K562 (cell line): ENCODE measurements around the gene SLC4A2. TPM values are rescaled to one million over a fixed set of nuclear protein-coding genes. Genes with fewer than 3 reads are reported as not detected.

Source experiments
- BRD9 ChIP-seq: fragments of 450-650 bp; IDR thresholded peaks from 2 replicates; pipeline ENCODE4 v1.6.1; 2018; ENCODE audit warnings: low read depth; ENCODE audit not compliant: partially characterized antibody
- CBX3 ChIP-seq, 2 experiments: IDR thresholded peaks; 1 replicate in 1 of 2; 2 replicates in 1 of 2; pipeline ENCODE4 v1.6.1; 2012; ENCODE audit warnings: inconsistent platforms in 2 of 2, low read length in 2 of 2, borderline replicate concordance in 1 of 2, control low read depth in 1 of 2
- CREB1 ChIP-seq, 2 experiments: sonication (generic) in 1 of 2; formaldehyde crosslinking in 1 of 2; IDR thresholded peaks; 2 replicates each; pipeline versions ENCODE4 v1.6.1 to v1.8.0; 2012 to 2022; ENCODE audit warnings: inconsistent platforms in 1 of 2, mild to moderate bottlenecking in 1 of 2, missing genetic modification reagents in 1 of 2, moderate library complexity in 1 of 2
- CREM ChIP-seq: IDR thresholded peaks from 2 replicates; pipeline ENCODE4 v1.6.1; 2014; ENCODE audit warnings: antibody characterized with exemption, low read depth
- FOXK2 ChIP-seq, 2 experiments: fragments of 450-650 bp; IDR thresholded peaks in 1 of 2; conservative IDR thresholded peaks in 1 of 2; 2 replicates each; pipeline ENCODE4 v1.6.1; 2016; ENCODE audit warnings: low read depth in 2 of 2, mild to moderate bottlenecking in 1 of 2
- FOXP1 ChIP-seq: sonication (generic); formaldehyde crosslinking; IDR thresholded peaks from 2 replicates; pipeline ENCODE4 v1.8.0; 2022; ENCODE audit warnings: mild to moderate bottlenecking, missing genetic modification reagents
- FUS ChIP-seq: fragments of 200-400 bp; formaldehyde crosslinking; optimal IDR thresholded peaks from 2 replicates; pipeline ENCODE3; 2017; ENCODE audit warnings: low read depth, low read length
- HCFC1 ChIP-seq: IDR thresholded peaks from 2 replicates; pipeline ENCODE4 v1.6.1; 2012; ENCODE audit warnings: low read depth, low read length, improper control_type of control experiment
- NBN ChIP-seq: fragments of 450-650 bp; IDR thresholded peaks from 2 replicates; pipeline ENCODE4 v1.6.1; 2016; ENCODE audit warnings: low read depth, mild to moderate bottlenecking
- NR4A1 ChIP-seq, 2 experiments: fragments of 250-450 bp in 1 of 2; fragments of 450-650 bp in 1 of 2; sonication (Bioruptor Pico) in 1 of 2; IDR thresholded peaks; 2 replicates each; pipeline versions ENCODE4 v1.4.0 to v1.6.1; 2016 to 2020; ENCODE audit warnings: mild to moderate bottlenecking in 2 of 2, missing compliant biosample characterization in 1 of 2, missing genetic modification characterization in 1 of 2, moderate library complexity in 1 of 2
- SMARCB1 ChIP-seq: IDR thresholded peaks from 2 replicates; pipeline ENCODE4 v1.6.1; 2011; ENCODE audit warnings: improper control_type of control experiment, low read depth; ENCODE audit not compliant: insufficient read length
- SREBF2 ChIP-seq: sonication (generic); formaldehyde crosslinking; IDR thresholded peaks from 2 replicates; pipeline ENCODE4 v1.4.0; 2020; ENCODE audit warnings: mild to moderate bottlenecking, missing genetic modification reagents
- STAG1 ChIP-seq: sonication (generic); formaldehyde crosslinking; IDR thresholded peaks from 2 replicates; pipeline ENCODE4 v1.5.0; 2020; ENCODE audit warnings: missing genetic modification reagents, borderline replicate concordance
- TGIF2 ChIP-seq: sonication (generic); formaldehyde crosslinking; IDR thresholded peaks from 2 replicates; pipeline ENCODE4 v1.8.1; 2022; ENCODE audit warnings: mild to moderate bottlenecking, missing genetic modification reagents, moderate library complexity
- ZEB2 ChIP-seq: fragments of 450-650 bp; IDR thresholded peaks from 2 replicates; pipeline ENCODE4 v1.6.1; 2016
- ZNF212 ChIP-seq: fragments of 450-650 bp; formaldehyde crosslinking; IDR thresholded peaks from 2 replicates; pipeline ENCODE4 v1.4.0; 2020; ENCODE audit warnings: mild to moderate bottlenecking
- polyA plus RNA-seq, 8 experiments: library from polyadenylated mRNA; depleted of rRNA in 4 of 8; stranded (reverse) in 5 of 8; unstranded in 3 of 8; fragments of >200 nt; fragmentation: Nextera tagmentation in 2 of 8; fragmentation: Illumina TruSeq in 1 of 8; extraction: Ambion mirVana in 2 of 8; extraction: Trizol in 1 of 8; gene quantifications; 2 replicates each; pipeline versions ENCODE4 v1.2.1 to v1.2.3, GENCODE V29; 2011 to 2014; ENCODE audit warnings: inconsistent platforms in 1 of 8, missing spikeins in 1 of 8
- total RNA-seq, 7 experiments: library from RNA; depleted of rRNA in 6 of 7; stranded (reverse); fragments of >200 nt in 6 of 7; fragmentation: Illumina TruSeq in 2 of 7; extraction: Trizol in 2 of 7; gene quantifications; 2 replicates each; pipeline versions ENCODE4 v1.2.1 to v1.2.3, GENCODE V29; 2011 to 2021; ENCODE audit warnings: low replicate concordance in 1 of 7
- TF ChIP-seq, protein P1 (sequence below): fragments of 450-650 bp; IDR thresholded peaks from 2 replicates; pipeline ENCODE4 v1.6.1; 2018; ENCODE audit not compliant: partially characterized antibody
- TF ChIP-seq, protein P2 (sequence below): fragments of 450-650 bp; formaldehyde crosslinking; IDR thresholded peaks from 2 replicates; pipeline ENCODE4 v1.4.0; 2022; ENCODE audit warnings: missing genetic modification characterization
- TF ChIP-seq, protein P3 (sequence below): sonication (generic); formaldehyde crosslinking; IDR thresholded peaks from 2 replicates; pipeline ENCODE4 v1.8.0; 2022; ENCODE audit warnings: missing genetic modification reagents, mild to moderate bottlenecking, moderate library complexity, borderline replicate concordance
- TF ChIP-seq, protein P4 (sequence below): sonication (generic); formaldehyde crosslinking; IDR thresholded peaks from 2 replicates; pipeline ENCODE4 v1.8.0; 2022; ENCODE audit warnings: mild to moderate bottlenecking, missing genetic modification reagents
- TF ChIP-seq, protein P5 (sequence below): fragments of 250-450 bp; sonication (Bioruptor Pico); IDR thresholded peaks from 2 replicates; pipeline ENCODE4 v1.5.0; 2020; ENCODE audit warnings: mild to moderate bottlenecking

Gene SLC4A2
- total and polyA plus RNA-seq, 9 of the 15 experiments (the other 6 are each of a cell fraction or from before 2014, with no cell fraction given) = 11.4 to 375 (median 130) TPM

DNA sequence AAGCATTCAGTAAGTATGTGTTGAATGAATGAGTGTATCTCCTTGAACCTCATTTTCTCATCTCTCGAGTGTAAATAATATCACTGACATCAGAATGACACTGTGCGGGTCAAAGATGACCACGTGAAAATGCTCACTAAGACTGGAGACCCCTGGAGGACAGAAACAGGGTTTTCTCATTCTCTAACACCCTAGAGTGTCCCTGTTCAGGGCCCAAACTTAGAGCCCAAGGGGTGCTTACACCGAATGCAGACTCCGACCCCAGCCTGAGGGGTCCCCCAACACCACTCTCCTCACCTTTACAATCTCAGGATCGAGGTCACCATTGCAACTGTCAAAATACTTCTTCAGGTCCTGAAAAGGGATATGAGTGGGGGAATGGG lies 3.1 kb upstream of the SLC4A2 start (continued):
- TF ChIP-seq, protein P1, sequence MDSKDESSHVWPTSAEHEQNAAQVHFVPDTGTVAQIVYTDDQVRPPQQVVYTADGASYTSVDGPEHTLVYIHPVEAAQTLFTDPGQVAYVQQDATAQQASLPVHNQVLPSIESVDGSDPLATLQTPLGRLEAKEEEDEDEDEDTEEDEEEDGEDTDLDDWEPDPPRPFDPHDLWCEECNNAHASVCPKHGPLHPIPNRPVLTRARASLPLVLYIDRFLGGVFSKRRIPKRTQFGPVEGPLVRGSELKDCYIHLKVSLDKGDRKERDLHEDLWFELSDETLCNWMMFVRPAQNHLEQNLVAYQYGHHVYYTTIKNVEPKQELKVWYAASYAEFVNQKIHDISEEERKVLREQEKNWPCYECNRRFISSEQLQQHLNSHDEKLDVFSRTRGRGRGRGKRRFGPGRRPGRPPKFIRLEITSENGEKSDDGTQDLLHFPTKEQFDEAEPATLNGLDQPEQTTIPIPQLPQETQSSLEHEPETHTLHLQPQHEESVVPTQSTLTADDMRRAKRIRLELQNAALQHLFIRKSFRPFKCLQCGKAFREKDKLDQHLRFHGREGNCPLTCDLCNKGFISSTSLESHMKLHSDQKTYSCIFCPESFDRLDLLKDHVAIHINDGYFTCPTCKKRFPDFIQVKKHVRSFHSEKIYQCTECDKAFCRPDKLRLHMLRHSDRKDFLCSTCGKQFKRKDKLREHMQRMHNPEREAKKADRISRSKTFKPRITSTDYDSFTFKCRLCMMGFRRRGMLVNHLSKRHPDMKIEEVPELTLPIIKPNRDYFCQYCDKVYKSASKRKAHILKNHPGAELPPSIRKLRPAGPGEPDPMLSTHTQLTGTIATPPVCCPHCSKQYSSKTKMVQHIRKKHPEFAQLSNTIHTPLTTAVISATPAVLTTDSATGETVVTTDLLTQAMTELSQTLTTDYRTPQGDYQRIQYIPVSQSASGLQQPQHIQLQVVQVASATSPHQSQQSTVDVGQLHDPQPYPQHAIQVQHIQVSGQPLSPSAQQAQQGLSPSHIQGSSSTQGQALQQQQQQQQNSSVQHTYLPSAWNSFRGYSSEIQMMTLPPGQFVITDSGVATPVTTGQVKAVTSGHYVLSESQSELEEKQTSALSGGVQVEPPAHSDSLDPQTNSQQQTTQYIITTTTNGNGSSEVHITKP = peak; percentile 29
- TF ChIP-seq HCFC1 (peak; percentile 60), TGIF2 (CRISPR knock-in tag) (0 out of 2 replicates have a peak, but pooled peaks have one; percentile 64), BRD9 (no peak), CREB1 (IDR thresholded peaks at IDR 0.05) (peak; percentile 42), CREB1 (CRISPR knock-in tag; IDR thresholded peaks at IDR 0.05) (peak; percentile 11; the same call in 1 of the 2 replicates), SMARCB1 (no peak), CREM (peak; percentile 66), ZNF212 (CRISPR knock-in tag) (no peak), NR4A1 (CRISPR knock-in tag; IDR thresholded peaks at IDR 0.05) (no peak), NR4A1 (tag; IDR thresholded peaks at IDR 0.05) (no peak), CBX3 (IDR thresholded peaks at IDR 0.05; ENCODE audit: borderline replicate concordance in 1 of 2, low read length in 2 of 2) (peak in 1 of 2 experiments; percentile 73; a peak in 1 of 3 replicates), FUS (no peak), NBN (peak; percentile 77; the same call in 1 of the 2 replicates), ZEB2 (no peak), STAG1 (CRISPR knock-in tag) (no peak), FOXK2 (conservative IDR thresholded peaks at IDR 0.05 in 1 of 2, IDR thresholded peaks at IDR 0.05 in 1 of 2; ENCODE audit: low read depth in 2 of 2) (peak; percentile 29 to 58; a peak in 3 of 4 replicates), SREBF2 (CRISPR knock-in tag) (no peak), FOXP1 (CRISPR knock-in tag) (no peak)
- TF ChIP-seq, protein P2, sequence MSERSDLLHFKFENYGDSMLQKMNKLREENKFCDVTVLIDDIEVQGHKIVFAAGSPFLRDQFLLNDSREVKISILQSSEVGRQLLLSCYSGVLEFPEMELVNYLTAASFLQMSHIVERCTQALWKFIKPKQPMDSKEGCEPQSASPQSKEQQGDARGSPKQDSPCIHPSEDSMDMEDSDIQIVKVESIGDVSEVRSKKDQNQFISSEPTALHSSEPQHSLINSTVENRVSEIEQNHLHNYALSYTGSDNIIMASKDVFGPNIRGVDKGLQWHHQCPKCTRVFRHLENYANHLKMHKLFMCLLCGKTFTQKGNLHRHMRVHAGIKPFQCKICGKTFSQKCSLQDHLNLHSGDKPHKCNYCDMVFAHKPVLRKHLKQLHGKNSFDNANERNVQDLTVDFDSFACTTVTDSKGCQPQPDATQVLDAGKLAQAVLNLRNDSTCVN = no peak
- TF ChIP-seq, protein P3, sequence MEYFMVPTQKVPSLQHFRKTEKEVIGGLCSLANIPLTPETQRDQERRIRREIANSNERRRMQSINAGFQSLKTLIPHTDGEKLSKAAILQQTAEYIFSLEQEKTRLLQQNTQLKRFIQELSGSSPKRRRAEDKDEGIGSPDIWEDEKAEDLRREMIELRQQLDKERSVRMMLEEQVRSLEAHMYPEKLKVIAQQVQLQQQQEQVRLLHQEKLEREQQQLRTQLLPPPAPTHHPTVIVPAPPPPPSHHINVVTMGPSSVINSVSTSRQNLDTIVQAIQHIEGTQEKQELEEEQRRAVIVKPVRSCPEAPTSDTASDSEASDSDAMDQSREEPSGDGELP (CRISPR knock-in tag) = no peak
- TF ChIP-seq, protein P4, sequence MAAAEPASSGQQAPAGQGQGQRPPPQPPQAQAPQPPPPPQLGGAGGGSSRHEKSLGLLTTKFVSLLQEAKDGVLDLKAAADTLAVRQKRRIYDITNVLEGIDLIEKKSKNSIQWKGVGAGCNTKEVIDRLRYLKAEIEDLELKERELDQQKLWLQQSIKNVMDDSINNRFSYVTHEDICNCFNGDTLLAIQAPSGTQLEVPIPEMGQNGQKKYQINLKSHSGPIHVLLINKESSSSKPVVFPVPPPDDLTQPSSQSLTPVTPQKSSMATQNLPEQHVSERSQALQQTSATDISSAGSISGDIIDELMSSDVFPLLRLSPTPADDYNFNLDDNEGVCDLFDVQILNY (CRISPR knock-in tag) = 0 out of 2 replicates have a peak, but pooled peaks have one; percentile 80
- TF ChIP-seq, protein P5, sequence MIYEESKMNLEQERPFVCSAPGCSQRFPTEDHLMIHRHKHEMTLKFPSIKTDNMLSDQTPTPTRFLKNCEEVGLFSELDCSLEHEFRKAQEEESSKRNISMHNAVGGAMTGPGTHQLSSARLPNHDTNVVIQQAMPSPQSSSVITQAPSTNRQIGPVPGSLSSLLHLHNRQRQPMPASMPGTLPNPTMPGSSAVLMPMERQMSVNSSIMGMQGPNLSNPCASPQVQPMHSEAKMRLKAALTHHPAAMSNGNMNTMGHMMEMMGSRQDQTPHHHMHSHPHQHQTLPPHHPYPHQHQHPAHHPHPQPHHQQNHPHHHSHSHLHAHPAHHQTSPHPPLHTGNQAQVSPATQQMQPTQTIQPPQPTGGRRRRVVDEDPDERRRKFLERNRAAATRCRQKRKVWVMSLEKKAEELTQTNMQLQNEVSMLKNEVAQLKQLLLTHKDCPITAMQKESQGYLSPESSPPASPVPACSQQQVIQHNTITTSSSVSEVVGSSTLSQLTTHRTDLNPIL (CRISPR knock-in tag) = no peak
